Type B pancreatic cell (in vitro differentiated cells): Measurements from ENCODE around the gene TXNDC9. TPM values are rescaled to one million over a fixed set of nuclear protein-coding genes. Genes with fewer than 3 reads are reported as not detected.
"Not testable (repeated sequence)": the region's sequence is repeated elsewhere in the genome, so short reads cannot be mapped to it uniquely, and the experiment has no call there.

Source experiments
- DNase-seq: peaks from one replicate; pipeline ENCODE4 v3.0.0; 2021; ENCODE audit warnings: mixed read lengths; ENCODE audit not compliant: unreplicated experiment; ENCODE audit errors: extremely low spot score
- H3K27ac Mint-ChIP-seq: 2 replicates; pipeline ENCODE4 v1.8.0; 2021; ENCODE audit warnings: mild to moderate bottlenecking, mixed read lengths
- H3K27me3 Mint-ChIP-seq: 2 replicates; pipeline ENCODE4 v1.8.0; 2021; ENCODE audit warnings: mixed read lengths
- H3K36me3 Mint-ChIP-seq: 2 replicates; pipeline ENCODE4 v1.8.0; 2021; ENCODE audit warnings: mixed read lengths
- H3K4me1 Mint-ChIP-seq: one replicate; pipeline ENCODE4 v1.8.0; 2021; ENCODE audit warnings: mixed read lengths; ENCODE audit not compliant: unreplicated experiment
- H3K4me3 Mint-ChIP-seq: 2 replicates; pipeline ENCODE4 v1.8.0; 2021; ENCODE audit warnings: mild to moderate bottlenecking, mixed read lengths
- H3K9me3 Mint-ChIP-seq: 2 replicates; pipeline ENCODE4 v1.8.0; 2021; ENCODE audit warnings: mixed read lengths
- CTCF ChIP-seq: fragments of 200-600 bp; sonication (generic); conservative IDR thresholded peaks from 2 replicates; pipeline ENCODE4 v1.5.0; 2021; ENCODE audit warnings: antibody characterized with exemption, mild to moderate bottlenecking
- total RNA-seq: library from RNA; stranded (reverse); gene quantifications from 2 replicates; pipeline ENCODE4 v1.2.1, GENCODE V29; 2021; ENCODE audit warnings: low replicate concordance

The TXNDC9 gene
- total RNA-seq, 1 donor from 2014 or later = 27.6 TPM

GRCh38 chr2:99350194-99350593, 14.1 kb upstream of the TXNDC9 start:
- H3K9me3 Mint-ChIP-seq = no peaks in the 10 kb centered on the region
- H3K36me3 Mint-ChIP-seq = peaks cover 9% of the 10 kb centered on the region
- no peak overlapping the region for H3K4me3 Mint-ChIP-seq
- peaks cover 6% of the 10 kb centered on the region for H3K4me1 Mint-ChIP-seq
- TF ChIP-seq CTCF = no peak
- H3K27ac Mint-ChIP-seq = peak overlapping the region; percentile 5
- no peak for DNase-seq
- H3K27me3 Mint-ChIP-seq = no peaks in the 10 kb centered on the region

GRCh38 chr2:99348173-99348572, 12.0 kb upstream of the TXNDC9 start:
- no peaks in the 10 kb centered on the region for H3K27me3 Mint-ChIP-seq
- no peaks in the 10 kb centered on the region for H3K36me3 Mint-ChIP-seq
- DNase-seq = no peak
- no peak for TF ChIP-seq CTCF
- no peak overlapping the region for H3K4me3 Mint-ChIP-seq
- peaks cover 6% of the 10 kb centered on the region for H3K4me1 Mint-ChIP-seq
- H3K27ac Mint-ChIP-seq = no peak overlapping the region
- no peaks in the 10 kb centered on the region for H3K9me3 Mint-ChIP-seq

GRCh38 chr2:99346218-99346617, 10.1 kb upstream of the TXNDC9 start:
- no peak overlapping the region for H3K4me3 Mint-ChIP-seq
- no peak for TF ChIP-seq CTCF
- no peak overlapping the region for H3K27ac Mint-ChIP-seq
- H3K27me3 Mint-ChIP-seq = no peaks in the 10 kb centered on the region
- H3K9me3 Mint-ChIP-seq = no peaks in the 10 kb centered on the region
- H3K36me3 Mint-ChIP-seq = no peaks in the 10 kb centered on the region
- peaks cover 6% of the 10 kb centered on the region for H3K4me1 Mint-ChIP-seq
- no peak for DNase-seq

- H3K27ac Mint-ChIP-seq, H3K4me1 Mint-ChIP-seq, H3K27me3 Mint-ChIP-seq, H3K36me3 Mint-ChIP-seq, H3K9me3 Mint-ChIP-seq, H3K4me3 Mint-ChIP-seq, DNase-seq: not testable (repeated sequence)
Observed at GRCh38 chr2:99345446-99345845, 9.3 kb upstream of the TXNDC9 start.

GRCh38 chr2:99342536-99342935, 6.4 kb upstream of the TXNDC9 start:
- no peak for DNase-seq
- TF ChIP-seq CTCF = no peak
- Mint-ChIP-seq H3K27me3 (no peaks in the 10 kb centered on the region), H3K9me3 (no peaks in the 10 kb centered on the region), H3K4me1 (peaks cover 14% of the 10 kb centered on the region), H3K36me3 (no peaks in the 10 kb centered on the region), H3K4me3 (no peak overlapping the region), H3K27ac (no peak overlapping the region)

GRCh38 chr2:99340669-99341236, 4.6 kb upstream of the TXNDC9 start:
- Mint-ChIP-seq H3K27ac (peak overlapping the region; percentile 37), H3K27me3 (no peaks in the 10 kb centered on the region), H3K4me3 (no peak overlapping the region), H3K36me3 (no peaks in the 10 kb centered on the region), H3K4me1 (peaks cover 9% of the 10 kb centered on the region), H3K9me3 (no peaks in the 10 kb centered on the region)
- TF ChIP-seq CTCF = no peak
- no peak for DNase-seq
